Measurements from ENCODE around the gene SNED1. TPM values are rescaled to one million over a fixed set of nuclear protein-coding genes. Genes with fewer than 3 reads are reported as not detected.

SNED1 gene
- total and polyA plus RNA-seq, 2 experiments from 2014 or later, result 1.5 to 2.8 TPM

- no peak for TF ChIP-seq ZNF462 (CRISPR knock-in tag; IDR thresholded peaks at IDR 0.05)
Observed at GRCh38 chr2:241048149-241048948, 49.9 kb downstream of the SNED1 start (continued).

- no peaks in the 10 kb centered on the region for H3K36me3 ChIP-seq (ENCODE audit: insufficient read depth)
- Mint-ChIP-seq H3K27me3 (ENCODE audit: insufficient read depth, low read depth, poor library complexity) (no peaks in the 10 kb centered on the region), H3K36me3 (ENCODE audit: low read depth) (no peaks in the 10 kb centered on the region), H3K27ac (no peak overlapping the region), H3K4me3 (no peak overlapping the region), H3K4me1 (no peaks in the 10 kb centered on the region; the same call in 2 of the 3 replicates), H3K9me3 (peaks cover 4% of the 10 kb centered on the region; the same call in 1 of the 3 replicates)
- no peak for DNase-seq (ENCODE audit: low spot score)
- no peak overlapping the region for H3K4me3 ChIP-seq
- H3F3A ChIP-seq (replicated peaks; ENCODE audit: low read depth), result no peaks in the 10 kb centered on the region
- H3K4me2 ChIP-seq, result no peak overlapping the region
- no peak overlapping the region for H2AFZ ChIP-seq
- no peak overlapping the region for H3K27ac ChIP-seq (ENCODE audit: low read depth)
- ATAC-seq, result no peak
- TF ChIP-seq POLR2AphosphoS5 (IDR thresholded peaks at IDR 0.05; ENCODE audit: low read depth) (no peak), EZH2 (IDR thresholded peaks at IDR 0.05; ENCODE audit: low read depth, unreplicated experiment) (no peak), EZH2phosphoT487 (IDR thresholded peaks at IDR 0.05; ENCODE audit: unreplicated experiment) (no peak), ETS1 (IDR thresholded peaks at IDR 0.05) (no peak), JUNB (IDR thresholded peaks at IDR 0.05; ENCODE audit: unreplicated experiment) (no peak), ZNF331 (CRISPR knock-in tag; IDR thresholded peaks at IDR 0.05; ENCODE audit: low read depth) (no peak), REST (IDR thresholded peaks at IDR 0.05; ENCODE audit: unreplicated experiment) (no peak)
- H3K9me2 ChIP-seq (ENCODE audit: insufficient read depth), result peaks cover 4% of the 10 kb centered on the region; the same call in 1 of the 2 replicates
- no peaks in the 10 kb centered on the region for H3K79me2 ChIP-seq (replicated peaks; ENCODE audit: insufficient read depth)
- no peaks in the 10 kb centered on the region for H3K27me3 ChIP-seq (ENCODE audit: insufficient read depth)
- no peaks in the 10 kb centered on the region for H3K4me1 ChIP-seq (ENCODE audit: insufficient read depth)
- H4K20me1 ChIP-seq (replicated peaks; ENCODE audit: insufficient read depth), result no peaks in the 10 kb centered on the region
Observed at GRCh38 chr2:241048949-241049343, 50.5 kb downstream of the SNED1 start.

All from GM23338 (cell line).